Gastrocnemius medialis (tissue), 4 donors: ENCODE results near the gene TNFRSF12A. TPM values are rescaled to one million over a fixed set of nuclear protein-coding genes. Genes with fewer than 3 reads are reported as not detected.

Experiments
- ATAC-seq, 2 donors: fragments of 150-250 bp; one replicate each; pipeline ENCODE4 v1.9.1; 2016
- DNase-seq, 2 donors: peaks; one replicate each; pipeline ENCODE4 v3.0.0-alpha.2; 2019
- H3K27ac ChIP-seq, 4 donors: fragments of 200-600 bp; sonication (generic); 1 replicate in 1 of 4; 2 replicates in 3 of 4; pipeline ENCODE4 v1.5.1; 2016 to 2018; ENCODE audit warnings: mild to moderate bottlenecking in 2 of 4, moderate library complexity in 1 of 4
- H3K27me3 ChIP-seq, 3 donors: fragments of 200-600 bp; sonication (generic) in 2 of 3; 1 replicate in 1 of 3; 2 replicates in 2 of 3; pipeline versions ENCODE4 v1.5.1 to v1.6.0; 2016 to 2019; ENCODE audit warnings: mild to moderate bottlenecking in 1 of 3, moderate library complexity in 1 of 3
- H3K36me3 ChIP-seq, 2 donors: fragments of 200-600 bp; sonication (generic) in 1 of 2; one replicate each; pipeline ENCODE4 v1.5.1; 2017 to 2018
- H3K4me1 ChIP-seq, 2 donors: fragments of 200-600 bp; sonication (generic) in 1 of 2; one replicate each; pipeline ENCODE4 v1.5.1; 2016 to 2017; ENCODE audit warnings: mild to moderate bottlenecking in 2 of 2
- H3K4me3 ChIP-seq, 4 donors: fragments of 200-600 bp; sonication (generic) in 3 of 4; 1 replicate in 1 of 4; 2 replicates in 3 of 4; pipeline ENCODE4 v1.5.1; 2016 to 2019; ENCODE audit warnings: mild to moderate bottlenecking in 2 of 4
- H3K9me3 ChIP-seq, 3 donors: fragments of 200-600 bp; sonication (generic) in 2 of 3; 1 replicate in 1 of 3; 2 replicates in 2 of 3; pipeline ENCODE4 v1.5.1; 2016 to 2019
- CTCF ChIP-seq, 5 experiments: fragments of 450-650 bp in 3 of 5; fragments of 200-600 bp in 2 of 5; sonication (generic) in 2 of 5; IDR thresholded peaks in 4 of 5; conservative IDR thresholded peaks in 1 of 5; 1 replicate in 4 of 5; 2 replicates in 1 of 5; pipeline ENCODE4 v1.5.1; 2016 to 2019; ENCODE audit warnings: antibody characterized with exemption in 5 of 5, mild to moderate bottlenecking in 3 of 5, moderate library complexity in 3 of 5
- POLR2A ChIP-seq, 2 donors: fragments of 450-650 bp; IDR thresholded peaks; one replicate each; pipeline ENCODE4 v1.6.1; 2017; ENCODE audit warnings: antibody characterized with exemption in 2 of 2, mild to moderate bottlenecking in 2 of 2, moderate library complexity in 2 of 2
- in situ Hi-C, 4 donors: fragments of 200-750 bp; cut with MboI; loops; one replicate each; pipeline versions ENCODE4 v1.15.0 to v1.8.0; 2017; ENCODE audit warnings: low sequenced_read_pairs in 4 of 4
- intact Hi-C: fragments of 100-400 bp; cut with DNase I; formaldehyde crosslinking; loops from one replicate; pipeline ENCODE4 v1.15.1; 2023; ENCODE audit warnings: low total_unique reads
- total RNA-seq, 4 donors: library from RNA; depleted of rRNA; stranded (reverse); fragments of >200 nt; gene quantifications; one replicate each; pipeline versions ENCODE4 v1.1.0 to v1.2.3, GENCODE V29; 2016

The TNFRSF12A gene
- total RNA-seq, 4 donors from 2014 or later, result 34.0 to 161 (median 85.5) TPM

GRCh38 chr16:3028716-3029319 lies 8.7 kb downstream of the TNFRSF12A start:
- in situ Hi-C loops (no loop called here), intact Hi-C loops (loop anchor here (1.0 kb wide), 1 partner anchor 26 kb away; no protein-coding TSS in a partner anchor)
- Histone ChIP-seq H3K27me3 (peaks cover 37 to 47% (median 38%) of the 10 kb centered on the region in 3 donors), H3K9me3 (no peaks in the 10 kb centered on the region), H3K36me3 (peaks cover 0 to 19% of the 10 kb centered on the region in 2 donors), H3K4me1 (peaks cover 8 to 21% of the 10 kb centered on the region in 2 donors), H3K27ac (no peak overlapping the region), H3K4me3 (no peak overlapping the region)
- DNase-seq, result no peak
- TF ChIP-seq CTCF (IDR thresholded peaks at IDR 0.05 in 4 of 5, conservative IDR thresholded peaks at IDR 0.05 in 1 of 5) (no peak), POLR2A (IDR thresholded peaks at IDR 0.05) (no peak)
- no peak for ATAC-seq

DNA sequence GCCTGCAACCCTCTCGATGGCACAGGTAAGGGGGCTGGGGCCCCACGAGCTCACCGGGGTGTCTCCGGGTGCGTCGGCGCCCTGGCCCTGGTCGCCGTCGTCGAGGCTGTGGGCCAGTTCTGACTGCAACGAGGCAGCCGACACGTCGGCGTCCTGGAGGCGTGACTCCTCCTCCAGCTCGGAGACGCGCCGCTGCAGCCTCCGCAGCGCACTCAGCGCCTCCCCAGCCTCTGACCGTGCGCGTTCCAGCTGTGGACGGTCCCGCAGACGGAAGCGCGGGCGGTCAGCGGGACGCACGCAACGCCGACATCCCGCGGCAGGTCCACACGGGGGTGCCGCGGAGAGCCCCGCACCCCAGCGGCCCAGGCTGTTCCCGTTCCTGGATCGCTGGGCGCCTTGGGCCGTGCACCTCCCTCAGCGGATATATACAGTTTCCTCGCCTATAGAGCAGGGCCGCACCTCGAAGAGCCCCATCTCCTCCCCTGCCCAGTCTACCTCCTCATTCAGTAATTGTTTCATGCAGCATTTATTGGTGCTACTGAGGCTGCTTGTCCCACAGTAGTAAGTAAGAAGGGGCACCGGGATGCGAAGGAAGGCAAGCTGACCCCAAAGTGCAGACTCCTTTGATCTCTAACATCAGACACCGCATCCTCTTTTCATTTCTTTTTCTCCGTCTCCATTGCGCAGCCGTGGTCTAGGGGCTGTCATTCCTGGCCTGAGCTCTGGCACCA lies 9.5 kb downstream of the TNFRSF12A start:
- H3K9me3 ChIP-seq, result no peaks in the 10 kb centered on the region
- in situ Hi-C loops (no loop called here), intact Hi-C loops (no loop called here)
- H3K27me3 ChIP-seq, result peaks cover 38 to 54% (median 43%) of the 10 kb centered on the region in 3 donors
- DNase-seq, result no peak
- no peak for ATAC-seq
- H3K4me1 ChIP-seq, result peaks cover 3 to 16% of the 10 kb centered on the region in 2 donors
- H3K4me3 ChIP-seq, result no peak overlapping the region
- TF ChIP-seq POLR2A (IDR thresholded peaks at IDR 0.05) (no peak), CTCF (IDR thresholded peaks at IDR 0.05 in 4 of 5, conservative IDR thresholded peaks at IDR 0.05 in 1 of 5) (no peak)
- peaks cover 0 to 19% of the 10 kb centered on the region in 2 donors for H3K36me3 ChIP-seq
- no peak overlapping the region for H3K27ac ChIP-seq

DNA sequence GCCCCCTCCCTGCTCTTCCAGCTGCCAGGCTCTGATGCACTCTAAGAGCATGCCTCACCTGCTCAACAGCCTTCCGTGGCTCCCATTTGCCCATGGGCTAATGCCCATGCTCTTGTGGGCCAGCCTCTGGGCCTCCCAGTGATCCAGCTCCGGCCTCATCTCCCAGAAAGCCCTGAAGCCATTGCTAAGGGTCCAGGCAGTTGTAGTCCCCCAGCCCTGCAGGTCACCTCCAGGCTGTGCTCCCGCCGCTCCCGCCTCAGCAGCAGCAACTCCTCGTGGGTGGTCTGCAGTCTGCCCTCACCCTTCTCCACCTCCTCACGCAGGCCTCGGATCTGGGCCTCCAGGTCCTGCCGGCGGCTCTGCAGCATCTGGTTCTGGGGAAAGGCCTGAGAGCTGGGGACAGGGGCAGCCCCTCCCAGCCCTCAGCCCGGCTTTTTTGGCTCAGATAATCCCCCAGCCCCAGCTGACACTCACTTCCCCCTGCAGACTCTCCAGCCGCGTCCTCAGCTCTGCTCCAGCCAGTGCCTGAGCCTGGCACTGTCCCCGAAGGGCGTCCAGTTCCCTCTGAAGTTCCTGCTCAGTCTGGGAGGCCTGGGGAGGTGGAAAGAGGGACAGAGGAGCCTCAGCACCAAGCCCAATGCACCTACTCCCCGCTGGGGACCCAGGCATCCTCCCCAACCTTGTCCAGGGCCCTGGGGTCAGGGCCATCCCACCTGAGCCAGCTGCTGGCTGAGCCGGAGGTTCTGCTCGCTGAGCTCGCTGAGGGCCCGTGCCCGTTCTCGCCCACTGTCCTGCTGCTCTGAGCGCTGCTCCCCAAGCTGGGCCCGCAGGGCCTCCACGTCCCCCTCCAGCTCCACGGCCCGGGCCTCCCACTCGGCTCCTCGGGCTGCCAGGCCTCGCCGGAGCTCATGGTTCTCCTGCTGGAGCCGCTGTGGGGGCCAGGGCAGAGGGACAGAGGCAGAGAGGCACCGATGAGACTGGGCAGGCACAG lies 10.3 kb downstream of the TNFRSF12A start:
- ATAC-seq (no peak), DNase-seq (no peak)
- Histone ChIP-seq H3K4me1 (peaks cover 0 to 8% of the 10 kb centered on the region in 2 donors), H3K27ac (no peak overlapping the region), H3K36me3 (peaks cover 0 to 19% of the 10 kb centered on the region in 2 donors), H3K4me3 (no peak overlapping the region), H3K9me3 (no peaks in the 10 kb centered on the region), H3K27me3 (peaks cover 43 to 60% (median 51%) of the 10 kb centered on the region in 3 donors)
- no peak for TF ChIP-seq CTCF (IDR thresholded peaks at IDR 0.05 in 4 of 5, conservative IDR thresholded peaks at IDR 0.05 in 1 of 5)
- TF ChIP-seq POLR2A (IDR thresholded peaks at IDR 0.05), result no peak
- in situ Hi-C loops (no loop called here), intact Hi-C loops (loop anchor here (1.0 kb wide), 1 partner anchor 44 kb away; no protein-coding TSS in a partner anchor)

- peaks cover 64 to 81% (median 72%) of the 10 kb centered on the region in 3 donors for H3K27me3 ChIP-seq
- in situ Hi-C loops, result no loop called here
- no peak for DNase-seq
- H3K4me1 ChIP-seq, result peaks cover 0 to 13% of the 10 kb centered on the region in 2 donors
- ATAC-seq, result no peak
- intact Hi-C loops, result no loop called here
- H3K9me3 ChIP-seq, result no peaks in the 10 kb centered on the region
- no peaks in the 10 kb centered on the region for H3K36me3 ChIP-seq
- TF ChIP-seq POLR2A (IDR thresholded peaks at IDR 0.05) (no peak), CTCF (IDR thresholded peaks at IDR 0.05 in 4 of 5, conservative IDR thresholded peaks at IDR 0.05 in 1 of 5) (no peak)
- H3K27ac ChIP-seq, result no peak overlapping the region
- H3K4me3 ChIP-seq, result no peak overlapping the region
Observed at GRCh38 chr16:3032624-3033023, 12.5 kb downstream of the TNFRSF12A start.
